CD4-positive, CD25-positive, alpha-beta regulatory T cell (primary cell): ENCODE data around the gene G6PD. TPM values are rescaled to one million over a fixed set of nuclear protein-coding genes. Genes with fewer than 3 reads are reported as not detected.

ENCODE experiments used
- ATAC-seq, 2 donors: fragments of 150-1000 bp; cut with Tn5 transposase; one replicate each; pipeline ENCODE4 v1.10.0; 2021; ENCODE audit warnings: low read depth in 2 of 2, moderate number of reproducible peaks in 2 of 2, moderate library complexity in 1 of 2
- DNase-seq, 3 donors: peaks; one replicate each; pipeline versions ENCODE4 v3.0.0 to v3.0.0-alpha.2; 2012 to 2022; ENCODE audit warnings: mixed read lengths in 1 of 3
- H3K27ac ChIP-seq: one replicate; pipeline ENCODE4 v1.7.0; 2013; ENCODE audit warnings: mild to moderate bottlenecking, low read length; ENCODE audit not compliant: insufficient read depth, poor library complexity, severe bottlenecking
- H3K27me3 ChIP-seq: one replicate; pipeline ENCODE4 v1.7.0; 2013; ENCODE audit warnings: low read length; ENCODE audit not compliant: control insufficient read depth, insufficient read depth
- H3K36me3 ChIP-seq: one replicate; pipeline ENCODE4 v1.7.0; 2013; ENCODE audit warnings: mild to moderate bottlenecking, low read length, moderate library complexity; ENCODE audit not compliant: control insufficient read depth, insufficient read depth
- H3K4me1 ChIP-seq: 2 replicates; pipeline ENCODE4 v1.7.0; 2013; ENCODE audit warnings: mild to moderate bottlenecking, low read length; ENCODE audit not compliant: insufficient read depth, control insufficient read depth, poor library complexity, severe bottlenecking
- H3K4me3 ChIP-seq: one replicate; pipeline ENCODE4 v1.7.0; 2013; ENCODE audit warnings: low read depth, mild to moderate bottlenecking, low read length, moderate library complexity
- H3K9me3 ChIP-seq, 2 experiments: 1 replicate in 1 of 2; 2 replicates in 1 of 2; pipeline ENCODE4 v1.7.0; 2013; ENCODE audit warnings: low read length in 2 of 2, mild to moderate bottlenecking in 1 of 2, moderate library complexity in 1 of 2; ENCODE audit not compliant: control insufficient read depth in 2 of 2
- H3K27ac Mint-ChIP-seq, 3 donors: one replicate each; pipeline ENCODE4 v1.8.0; 2020 to 2022; ENCODE audit warnings: mild to moderate bottlenecking in 3 of 3, mixed read lengths in 3 of 3, moderate library complexity in 2 of 3
- H3K27me3 Mint-ChIP-seq: one replicate; pipeline ENCODE4 v1.8.0; 2022; ENCODE audit warnings: mild to moderate bottlenecking, mixed read lengths
- H3K36me3 Mint-ChIP-seq: one replicate; pipeline ENCODE4 v1.8.0; 2020; ENCODE audit warnings: mixed read lengths
- H3K4me1 Mint-ChIP-seq, 4 donors: one replicate each; pipeline ENCODE4 v1.8.0; 2020 to 2022; ENCODE audit warnings: mixed read lengths in 4 of 4, mild to moderate bottlenecking in 1 of 4
- H3K4me3 Mint-ChIP-seq, 4 donors: one replicate each; pipeline ENCODE4 v1.8.0; 2020 to 2022; ENCODE audit warnings: mild to moderate bottlenecking in 4 of 4, mixed read lengths in 4 of 4, moderate library complexity in 3 of 4
- H3K9me3 Mint-ChIP-seq, 7 donors: one replicate each; pipeline ENCODE4 v1.8.0; 2020 to 2022; ENCODE audit warnings: mixed read lengths in 7 of 7, mild to moderate bottlenecking in 3 of 7, moderate library complexity in 2 of 7
- polyA plus RNA-seq, 4 donors: library from polyadenylated mRNA; unstranded; fragments of 300-500 nt; fragmentation: Illumina TruSeq; gene quantifications; one replicate each; pipeline ENCODE4 v1.2.3, GENCODE V29; 2021
- total RNA-seq: library from RNA; stranded (reverse); gene quantifications from one replicate; pipeline ENCODE4 v1.2.3, GENCODE V29; 2022

The G6PD gene
- total and polyA plus RNA-seq, 5 donors from 2014 or later = 2.3 to 36.5 (median 4.5) TPM

DNA sequence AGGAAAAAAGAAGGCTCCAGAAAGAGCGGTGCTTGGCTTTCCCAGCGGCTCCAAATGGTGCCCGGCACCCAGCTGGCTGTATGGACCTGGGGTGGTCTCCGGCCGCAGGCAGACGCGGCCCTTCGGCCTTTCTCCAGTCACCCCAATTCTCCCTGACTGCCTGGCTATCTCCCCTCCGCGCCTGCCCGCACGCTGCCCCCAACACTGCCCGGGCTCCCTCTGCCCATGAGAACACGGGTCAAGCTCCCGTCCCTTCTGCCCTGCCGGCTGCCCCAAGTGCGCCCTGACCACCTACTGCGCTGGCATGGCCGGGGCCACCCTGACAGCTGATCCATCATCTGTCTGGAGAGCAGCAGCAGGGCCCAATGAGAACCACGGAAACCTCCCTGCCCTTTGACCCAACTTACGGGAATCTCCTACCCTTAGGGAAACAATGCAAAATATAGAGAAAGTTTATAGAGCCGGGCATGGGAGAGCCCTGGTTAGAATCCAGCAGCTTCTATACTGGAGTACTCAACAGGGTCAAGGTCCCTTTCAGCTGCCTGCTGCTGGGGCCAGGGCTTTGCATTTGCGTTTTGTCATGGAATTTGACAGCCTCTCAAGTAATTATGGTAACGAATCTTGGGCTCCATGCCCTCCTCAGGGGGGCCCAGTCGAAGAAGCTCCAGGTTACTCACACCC, 29.4 kb downstream of the G6PD start:
- Histone ChIP-seq H3K27me3 (no peaks in the 10 kb centered on the region), H3K36me3 (no peaks in the 10 kb centered on the region), H3K9me3 (no peaks in the 10 kb centered on the region), H3K4me1 (peaks cover 14% of the 10 kb centered on the region), H3K27ac (peak overlapping the region; percentile 71), H3K4me3 (peak overlapping the region; percentile 80)
- no peaks in the 10 kb centered on the region for H3K9me3 Mint-ChIP-seq
- no peak for ATAC-seq
- H3K27ac Mint-ChIP-seq = no peak overlapping the region
- H3K27me3 Mint-ChIP-seq = no peaks in the 10 kb centered on the region
- no peak for DNase-seq
- H3K4me1 Mint-ChIP-seq = peaks cover 0 to 25% (median 5%) of the 10 kb centered on the region in 4 donors
- H3K36me3 Mint-ChIP-seq = peaks cover 5% of the 10 kb centered on the region
- peak overlapping the region; percentile 9 to 89 (median 51) for H3K4me3 Mint-ChIP-seq

DNA sequence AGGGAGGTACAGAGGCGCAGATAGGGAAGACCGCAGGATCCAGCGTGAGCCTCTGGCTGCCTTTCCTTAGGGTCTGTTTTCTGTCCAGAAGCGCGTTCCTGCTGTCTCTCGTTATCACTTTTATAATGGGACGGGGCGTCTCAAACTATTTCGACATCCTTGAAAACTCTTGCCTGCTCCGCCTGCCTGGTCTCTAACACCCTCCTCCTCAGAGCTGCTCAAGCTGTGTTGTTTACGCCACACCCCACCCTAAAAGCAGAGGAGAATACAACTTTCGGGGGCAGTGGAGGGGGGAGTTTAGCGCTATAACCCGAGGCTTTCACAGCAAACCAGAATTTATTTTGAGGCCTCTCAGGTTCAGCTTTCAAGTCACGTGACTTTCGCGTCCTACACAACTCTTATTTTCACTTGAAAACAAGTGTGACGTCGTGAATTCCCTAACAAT, 30.0 kb downstream of the G6PD start:
- Histone ChIP-seq H3K27me3 (no peaks in the 10 kb centered on the region), H3K27ac (peak overlapping the region; percentile 71), H3K4me1 (peaks cover 17% of the 10 kb centered on the region), H3K36me3 (no peaks in the 10 kb centered on the region), H3K4me3 (peak overlapping the region; percentile 80), H3K9me3 (no peaks in the 10 kb centered on the region)
- DNase-seq (peak in 1 of 3 donors; percentile 45), ATAC-seq (no peak)
- Mint-ChIP-seq H3K27me3 (no peaks in the 10 kb centered on the region), H3K4me1 (peaks cover 0 to 28% (median 5%) of the 10 kb centered on the region in 4 donors), H3K4me3 (peak overlapping the region; percentile 51 to 89 (median 83)), H3K27ac (peak overlapping the region; percentile 90 to 95 (median 91)), H3K9me3 (no peaks in the 10 kb centered on the region), H3K36me3 (peaks cover 5% of the 10 kb centered on the region)

DNA sequence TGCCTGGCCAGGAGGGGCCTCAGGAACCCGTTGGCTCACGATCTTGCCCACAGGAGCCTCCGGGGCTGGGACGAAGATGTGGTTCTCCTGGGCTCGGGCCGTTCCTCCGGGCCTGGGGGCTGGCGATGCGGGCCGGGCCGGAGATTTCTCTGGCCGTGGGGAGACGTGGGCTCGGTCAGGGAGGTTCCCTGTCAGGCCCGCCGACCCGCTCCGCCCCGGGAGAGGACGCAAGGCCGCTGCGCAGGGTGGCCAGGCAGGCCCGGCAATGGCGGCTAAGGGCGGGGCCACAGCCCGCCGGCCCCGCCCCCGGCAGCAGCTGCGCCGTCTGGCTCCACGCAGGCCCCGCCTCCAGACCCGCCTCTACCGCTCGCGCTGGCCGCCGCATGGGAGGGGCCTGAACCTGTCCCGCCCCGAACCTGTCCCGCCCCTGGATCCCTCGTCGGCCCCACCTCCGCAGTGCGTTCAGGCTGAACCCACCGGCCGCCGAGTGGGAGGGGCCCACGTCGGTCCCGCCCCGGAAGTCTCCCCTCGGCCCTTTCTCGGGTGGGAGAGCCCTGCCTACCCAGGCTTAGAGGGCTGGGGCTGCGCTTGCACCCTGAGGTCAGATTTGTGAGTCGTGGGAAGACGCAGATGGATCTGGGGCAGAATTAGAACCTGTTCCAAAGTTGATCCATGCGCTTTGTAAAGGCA, 30.5 kb downstream of the G6PD start, which contains the start of gene FAM3A:
TSS of gene FAM3A (minus strand) at position 267 of the 690 bp plus-strand sequence. CDS start 460 bp downstream, outside the sequence.
- Mint-ChIP-seq H3K4me3 (peak within 1 kb of the TSS; percentile 84 to 91 (median 88)), H3K27me3 (no peaks in the 10 kb centered on the region), H3K36me3 (peaks cover 5% of the 10 kb centered on the region), H3K9me3 (no peaks in the 10 kb centered on the region), H3K4me1 (peaks cover 0 to 34% (median 6%) of the 10 kb centered on the region in 4 donors), H3K27ac (peak within 1 kb of the TSS; percentile 90 to 95 (median 95))
- no peaks in the 10 kb centered on the region for H3K27me3 ChIP-seq
- no peaks in the 10 kb centered on the region for H3K9me3 ChIP-seq
- H3K27ac ChIP-seq = peak within 1 kb of the TSS; percentile 71
- ATAC-seq = peak; percentile 95 to 96
- no peaks in the 10 kb centered on the region for H3K36me3 ChIP-seq
- peak within 1 kb of the TSS; percentile 80 for H3K4me3 ChIP-seq
- peaks cover 22% of the 10 kb centered on the region for H3K4me1 ChIP-seq
- DNase-seq = peak; percentile 88 to 90 (median 89)

DNA sequence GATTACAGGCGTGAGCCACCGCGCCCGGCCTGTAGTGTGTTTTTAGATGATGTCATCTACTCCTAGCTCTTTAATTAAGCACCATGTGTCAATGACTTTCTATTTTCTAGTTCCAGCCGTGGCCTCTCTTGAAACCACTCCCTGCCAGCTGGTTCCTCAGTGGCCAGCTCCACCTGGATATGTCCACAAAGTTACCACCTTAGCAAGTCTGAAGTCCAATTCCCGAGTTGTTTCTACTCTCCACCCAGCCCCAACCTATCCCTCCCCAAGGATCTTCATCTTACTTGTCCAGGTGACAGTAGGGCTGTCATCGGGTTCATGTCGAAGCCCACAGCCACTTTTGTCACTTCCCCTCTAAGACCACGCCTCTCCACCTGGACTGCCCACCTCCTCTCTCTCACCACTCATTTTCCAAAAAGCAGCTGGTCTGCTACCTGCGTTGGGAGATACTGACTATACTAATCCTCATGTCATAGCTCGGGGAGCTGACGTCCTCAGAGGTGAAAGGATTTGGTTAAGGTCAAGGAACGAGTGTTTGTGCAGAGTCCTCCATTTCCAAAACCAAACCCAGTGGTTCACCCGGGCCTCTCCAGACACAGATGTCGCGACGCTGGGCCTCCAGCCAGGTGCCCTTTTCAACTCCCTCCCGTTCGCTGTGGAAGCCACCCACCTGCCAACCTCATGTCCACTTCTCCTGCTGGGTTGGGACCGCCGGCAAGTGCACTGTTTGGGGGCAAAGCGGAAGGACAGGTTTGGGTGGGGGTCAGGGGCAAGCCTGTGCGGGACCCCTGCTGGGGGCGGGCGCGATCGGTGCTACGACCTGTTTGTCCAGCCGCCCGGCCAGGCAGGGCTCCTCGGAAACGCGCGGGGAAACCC, 31.3 kb downstream of the G6PD start:
- peak overlapping the region; percentile 68 for H3K4me3 ChIP-seq
- no peaks in the 10 kb centered on the region for H3K27me3 Mint-ChIP-seq
- peaks cover 5% of the 10 kb centered on the region for H3K36me3 Mint-ChIP-seq
- peak overlapping the region; percentile 71 for H3K27ac ChIP-seq
- H3K27me3 ChIP-seq = no peaks in the 10 kb centered on the region
- no peaks in the 10 kb centered on the region for H3K9me3 ChIP-seq
- peak overlapping the region; percentile 56 to 95 (median 66) for H3K27ac Mint-ChIP-seq
- no peaks in the 10 kb centered on the region for H3K9me3 Mint-ChIP-seq
- DNase-seq (peak in 2 of 3 donors; percentile 5 to 56), ATAC-seq (no peak)
- peaks cover 22% of the 10 kb centered on the region for H3K4me1 ChIP-seq
- H3K36me3 ChIP-seq = no peaks in the 10 kb centered on the region
- peak overlapping the region; percentile 82 to 91 (median 86) for H3K4me3 Mint-ChIP-seq
- H3K4me1 Mint-ChIP-seq = peaks cover 0 to 38% (median 10%) of the 10 kb centered on the region in 4 donors

DNA sequence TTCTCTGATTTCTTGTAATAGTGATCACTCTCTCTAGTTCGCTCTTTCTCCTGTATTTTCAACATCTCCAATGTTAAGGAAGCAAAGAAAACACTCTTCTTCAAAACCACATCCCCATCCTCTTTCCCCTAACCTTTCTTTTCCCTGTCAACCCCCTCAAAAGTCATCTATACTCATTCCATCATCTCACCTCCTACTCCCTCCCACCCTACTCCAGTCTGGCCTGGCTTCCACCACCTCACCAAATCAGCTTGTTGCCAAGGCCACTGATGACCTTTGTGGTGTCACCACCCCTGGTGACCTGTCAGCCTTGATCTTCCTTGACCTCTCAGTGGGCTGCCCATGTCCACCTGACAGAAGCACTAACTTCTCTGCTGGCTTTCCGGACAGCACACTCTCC, 32.9 kb downstream of the G6PD start:
- no peak for DNase-seq
- H3K27ac Mint-ChIP-seq = peak overlapping the region in 1 of 3 donors; percentile 83
- peaks cover 0 to 38% (median 11%) of the 10 kb centered on the region in 4 donors for H3K4me1 Mint-ChIP-seq
- peak overlapping the region in 3 of 4 donors; percentile 63 to 73 (median 66) for H3K4me3 Mint-ChIP-seq
- H3K36me3 ChIP-seq = no peaks in the 10 kb centered on the region
- no peak overlapping the region for H3K27ac ChIP-seq
- H3K27me3 Mint-ChIP-seq = no peaks in the 10 kb centered on the region
- no peaks in the 10 kb centered on the region for H3K27me3 ChIP-seq
- peaks cover 13% of the 10 kb centered on the region for H3K36me3 Mint-ChIP-seq
- peaks cover 22% of the 10 kb centered on the region for H3K4me1 ChIP-seq
- ATAC-seq = no peak
- H3K9me3 ChIP-seq = no peaks in the 10 kb centered on the region
- H3K4me3 ChIP-seq = no peak overlapping the region
- peaks cover 0 to 4% (median 0%) of the 10 kb centered on the region in 7 donors for H3K9me3 Mint-ChIP-seq

DNA sequence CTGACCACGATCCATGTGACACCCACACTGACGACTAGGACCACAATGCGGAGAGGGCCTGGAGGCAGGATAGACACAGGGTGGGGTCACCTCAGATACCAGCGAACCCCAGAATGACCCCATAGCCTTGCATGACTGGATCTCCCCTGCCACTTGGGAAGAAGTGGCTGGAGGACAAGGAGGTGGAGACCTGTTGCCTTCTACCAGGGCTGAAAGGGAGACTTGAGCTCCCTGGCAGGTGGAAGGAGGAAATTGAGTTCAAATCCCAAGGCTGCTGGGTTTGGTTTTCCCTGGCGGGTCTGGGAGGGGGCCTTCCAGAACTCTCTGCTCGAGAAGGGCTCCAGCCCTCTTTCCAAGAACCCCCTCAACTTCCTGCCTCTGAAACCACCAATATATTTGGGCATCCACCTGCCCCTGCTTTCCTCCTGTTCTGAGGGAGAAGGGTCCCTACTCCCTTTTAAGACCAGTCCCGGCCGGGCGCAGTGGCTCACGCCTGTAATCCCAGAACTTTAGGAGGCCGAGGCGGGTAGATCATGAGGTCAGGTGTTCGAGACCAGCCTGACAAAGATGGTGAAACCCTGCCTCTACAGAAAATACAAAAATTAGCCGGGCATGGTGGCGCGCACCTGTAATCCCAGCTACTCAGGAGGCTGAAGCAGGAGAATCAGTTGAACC, 33.6 kb downstream of the G6PD start:
- no peak overlapping the region for H3K27ac Mint-ChIP-seq
- H3K4me1 Mint-ChIP-seq = peaks cover 0 to 38% (median 11%) of the 10 kb centered on the region in 4 donors
- H3K4me3 Mint-ChIP-seq = peak overlapping the region in 2 of 4 donors; percentile 8 to 54
- Histone ChIP-seq H3K4me1 (peaks cover 22% of the 10 kb centered on the region), H3K4me3 (no peak overlapping the region), H3K27me3 (no peaks in the 10 kb centered on the region), H3K36me3 (no peaks in the 10 kb centered on the region), H3K27ac (no peak overlapping the region), H3K9me3 (no peaks in the 10 kb centered on the region)
- H3K36me3 Mint-ChIP-seq = peaks cover 13% of the 10 kb centered on the region
- ATAC-seq (no peak), DNase-seq (no peak)
- H3K9me3 Mint-ChIP-seq = peaks cover 0 to 4% (median 0%) of the 10 kb centered on the region in 7 donors
- no peaks in the 10 kb centered on the region for H3K27me3 Mint-ChIP-seq

DNA sequence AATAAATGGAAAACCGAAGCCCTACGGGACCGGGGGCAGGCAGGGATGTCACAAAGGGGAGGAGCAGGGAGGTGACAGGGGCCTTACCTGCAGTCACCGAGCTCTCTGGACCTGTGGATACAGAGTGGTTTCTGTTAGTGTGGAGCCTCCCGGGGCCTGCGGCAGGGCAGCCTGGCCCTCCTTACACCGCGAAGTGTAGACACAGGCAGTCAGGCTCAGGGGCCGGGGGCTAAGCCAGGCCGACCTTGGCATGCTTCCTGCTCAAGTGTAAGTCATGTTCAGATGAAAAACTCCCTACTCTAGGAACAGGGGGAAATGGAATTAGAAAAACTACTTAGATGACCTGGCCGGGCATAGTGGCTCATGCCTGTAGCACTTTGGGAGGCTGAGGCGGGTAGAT, 34.9 kb downstream of the G6PD start:
- Mint-ChIP-seq H3K27ac (peak overlapping the region; percentile 59 to 91 (median 87)), H3K9me3 (peaks cover 0 to 4% (median 0%) of the 10 kb centered on the region in 7 donors), H3K36me3 (peaks cover 13% of the 10 kb centered on the region), H3K4me3 (peak overlapping the region; percentile 9 to 39 (median 34)), H3K27me3 (no peaks in the 10 kb centered on the region), H3K4me1 (peaks cover 0 to 36% (median 11%) of the 10 kb centered on the region in 4 donors)
- no peak for DNase-seq
- Histone ChIP-seq H3K27ac (peak overlapping the region; percentile 47), H3K27me3 (no peaks in the 10 kb centered on the region), H3K36me3 (no peaks in the 10 kb centered on the region), H3K4me3 (no peak overlapping the region), H3K4me1 (peaks cover 22% of the 10 kb centered on the region), H3K9me3 (no peaks in the 10 kb centered on the region)
- no peak for ATAC-seq
